WTC11 (cell line): ENCODE results near the gene SGPL1. TPM values are rescaled to one million over a fixed set of nuclear protein-coding genes. Genes with fewer than 3 reads are reported as not detected.

Experiments used
- ATAC-seq: fragments of 200-7000 bp; cut with Tn5 transposase; 2 replicates; pipeline ENCODE4 v1.10.0; 2021; ENCODE audit warnings: mild to moderate bottlenecking, moderate library complexity
- CTCF ChIA-PET: fragments of 300-600 bp; sonication (Branson Sonifier 250); formaldehyde crosslinking; loops from one replicate; lab custom pipeline; 2021; ENCODE audit warnings: antibody characterized with exemption; lab: Charles Lee
- POLR2A ChIA-PET: fragments of 350-600 bp; sonication (Branson Sonifier 250); formaldehyde crosslinking; loops from one replicate; lab custom pipeline; 2021; ENCODE audit warnings: antibody characterized with exemption; lab: Charles Lee
- DNase-seq: peaks from one replicate; pipeline ENCODE4 v3.0.0; 2021; ENCODE audit warnings: low spot score
- H3K27ac Mint-ChIP-seq: 2 replicates; pipeline ENCODE4 v1.8.0; 2021; ENCODE audit warnings: mixed read lengths
- H3K27me3 Mint-ChIP-seq: 2 replicates; pipeline ENCODE4 v1.8.0; 2021; ENCODE audit warnings: low read depth, mild to moderate bottlenecking, moderate library complexity, mixed read lengths
- H3K36me3 Mint-ChIP-seq: 2 replicates; pipeline ENCODE4 v1.8.0; 2021; ENCODE audit warnings: mixed read lengths
- H3K4me1 Mint-ChIP-seq: 2 replicates; pipeline ENCODE4 v1.8.0; 2022; ENCODE audit warnings: mixed read lengths
- H3K4me3 Mint-ChIP-seq: 2 replicates; pipeline ENCODE4 v1.8.0; 2021; ENCODE audit warnings: mild to moderate bottlenecking, moderate library complexity, mixed read lengths
- H3K9me3 Mint-ChIP-seq: 2 replicates; pipeline ENCODE4 v1.8.0; 2021; ENCODE audit warnings: mixed read lengths
- ATF3 ChIP-seq: sonication (generic); formaldehyde crosslinking; conservative IDR thresholded peaks from 2 replicates; pipeline ENCODE4 v1.8.1; 2022; ENCODE audit warnings: mild to moderate bottlenecking, missing genetic modification reagents
- CTCF ChIP-seq: fragments of 200-600 bp; IDR thresholded peaks from 2 replicates; pipeline ENCODE4 v1.8.0; 2022; ENCODE audit warnings: antibody characterized with exemption
- ESRRA ChIP-seq: sonication (generic); formaldehyde crosslinking; IDR thresholded peaks from 2 replicates; pipeline ENCODE4 v1.8.1; 2022; ENCODE audit warnings: mild to moderate bottlenecking, missing genetic modification reagents, borderline replicate concordance
- ETV6 ChIP-seq: sonication (generic); formaldehyde crosslinking; IDR thresholded peaks from 2 replicates; pipeline ENCODE4 v1.8.1; 2022; ENCODE audit warnings: mild to moderate bottlenecking, missing genetic modification reagents
- GTF2I ChIP-seq: fragments of 250-450 bp; sonication (Bioruptor Pico); conservative IDR thresholded peaks from 2 replicates; pipeline ENCODE4 v1.4.0; 2021; ENCODE audit warnings: mild to moderate bottlenecking
- HMGA2 ChIP-seq: fragments of 250-450 bp; sonication (Bioruptor Pico); IDR thresholded peaks from 2 replicates; pipeline ENCODE4 v1.4.0; 2021; ENCODE audit warnings: mild to moderate bottlenecking, moderate library complexity
- NFATC4 ChIP-seq: fragments of 250-450 bp; sonication (Bioruptor Pico); IDR thresholded peaks from 2 replicates; pipeline ENCODE4 v1.9.0; 2021; ENCODE audit warnings: mild to moderate bottlenecking
- NR3C1 ChIP-seq: sonication (generic); formaldehyde crosslinking; conservative IDR thresholded peaks from 2 replicates; pipeline ENCODE4 v1.8.1; 2023; ENCODE audit warnings: low read depth, mild to moderate bottlenecking, missing genetic modification reagents
- PRDM15 ChIP-seq: sonication (generic); formaldehyde crosslinking; IDR thresholded peaks from 2 replicates; pipeline ENCODE4 v1.8.0; 2022; ENCODE audit warnings: missing genetic modification reagents
- RORB ChIP-seq: fragments of 250-450 bp; sonication (Bioruptor Pico); IDR thresholded peaks from 2 replicates; pipeline ENCODE4 v1.9.0; 2021; ENCODE audit warnings: mild to moderate bottlenecking
- TP53 ChIP-seq: sonication (generic); formaldehyde crosslinking; IDR thresholded peaks from 2 replicates; pipeline ENCODE4 v1.8.1; 2023; ENCODE audit warnings: mild to moderate bottlenecking, missing genetic modification reagents
- ZBTB43 ChIP-seq: sonication (generic); formaldehyde crosslinking; IDR thresholded peaks from 2 replicates; pipeline ENCODE4 v1.8.1; 2023; ENCODE audit warnings: mild to moderate bottlenecking, missing genetic modification reagents
- ZMAT4 ChIP-seq: fragments of 250-450 bp; sonication (Bioruptor Pico); IDR thresholded peaks from 2 replicates; pipeline ENCODE4 v1.9.0; 2021; ENCODE audit warnings: mild to moderate bottlenecking
- ZNF219 ChIP-seq: sonication (generic); formaldehyde crosslinking; IDR thresholded peaks from 2 replicates; pipeline ENCODE4 v1.8.0; 2023; ENCODE audit warnings: missing genetic modification reagents, mild to moderate bottlenecking, borderline replicate concordance
- ZNF263 ChIP-seq: sonication (generic); formaldehyde crosslinking; IDR thresholded peaks from 2 replicates; pipeline ENCODE4 v1.8.1; 2022; ENCODE audit warnings: low read depth, mild to moderate bottlenecking, moderate library complexity, missing genetic modification reagents
- ZNF281 ChIP-seq: sonication (generic); formaldehyde crosslinking; IDR thresholded peaks from 2 replicates; pipeline ENCODE4 v1.8.0; 2023; ENCODE audit warnings: mild to moderate bottlenecking, missing genetic modification reagents
- ZNF671 ChIP-seq: fragments of 250-450 bp; sonication (Bioruptor Pico); IDR thresholded peaks from 2 replicates; pipeline ENCODE4 v1.8.0; 2021; ENCODE audit warnings: mild to moderate bottlenecking
- total RNA-seq: library from RNA; stranded (reverse); gene quantifications from 3 replicates; pipeline ENCODE4 v1.2.3, GENCODE V29; 2021
- TF ChIP-seq, protein P1 (sequence below): sonication (generic); formaldehyde crosslinking; conservative IDR thresholded peaks from 2 replicates; pipeline ENCODE4 v1.8.1; 2023; ENCODE audit warnings: mild to moderate bottlenecking, low read depth, missing genetic modification reagents, moderate library complexity

SGPL1 gene
- total RNA-seq, 1 experiment from 2014 or later: 44.6 TPM

GRCh38 chr10:70779088-70779487, 36.7 kb upstream of the SGPL1 start:
- CTCF ChIA-PET: no interaction called here
- Mint-ChIP-seq H3K9me3 (no peaks in the 10 kb centered on the region), H3K27me3 (no peaks in the 10 kb centered on the region), H3K4me1 (peaks cover 3% of the 10 kb centered on the region; the same call in 1 of the 2 replicates), H3K36me3 (no peaks in the 10 kb centered on the region), H3K4me3 (no peak overlapping the region), H3K27ac (no peak overlapping the region)
- no peak for ATAC-seq
- no peak for TF ChIP-seq GTF2I
- TF ChIP-seq NR3C1 (CRISPR knock-in tag): no peak
- no peak for TF ChIP-seq NFATC4 (CRISPR knock-in tag)
- TF ChIP-seq RORB: no peak
- TF ChIP-seq ETV6 (CRISPR knock-in tag): no peak
- TF ChIP-seq, protein P1, sequence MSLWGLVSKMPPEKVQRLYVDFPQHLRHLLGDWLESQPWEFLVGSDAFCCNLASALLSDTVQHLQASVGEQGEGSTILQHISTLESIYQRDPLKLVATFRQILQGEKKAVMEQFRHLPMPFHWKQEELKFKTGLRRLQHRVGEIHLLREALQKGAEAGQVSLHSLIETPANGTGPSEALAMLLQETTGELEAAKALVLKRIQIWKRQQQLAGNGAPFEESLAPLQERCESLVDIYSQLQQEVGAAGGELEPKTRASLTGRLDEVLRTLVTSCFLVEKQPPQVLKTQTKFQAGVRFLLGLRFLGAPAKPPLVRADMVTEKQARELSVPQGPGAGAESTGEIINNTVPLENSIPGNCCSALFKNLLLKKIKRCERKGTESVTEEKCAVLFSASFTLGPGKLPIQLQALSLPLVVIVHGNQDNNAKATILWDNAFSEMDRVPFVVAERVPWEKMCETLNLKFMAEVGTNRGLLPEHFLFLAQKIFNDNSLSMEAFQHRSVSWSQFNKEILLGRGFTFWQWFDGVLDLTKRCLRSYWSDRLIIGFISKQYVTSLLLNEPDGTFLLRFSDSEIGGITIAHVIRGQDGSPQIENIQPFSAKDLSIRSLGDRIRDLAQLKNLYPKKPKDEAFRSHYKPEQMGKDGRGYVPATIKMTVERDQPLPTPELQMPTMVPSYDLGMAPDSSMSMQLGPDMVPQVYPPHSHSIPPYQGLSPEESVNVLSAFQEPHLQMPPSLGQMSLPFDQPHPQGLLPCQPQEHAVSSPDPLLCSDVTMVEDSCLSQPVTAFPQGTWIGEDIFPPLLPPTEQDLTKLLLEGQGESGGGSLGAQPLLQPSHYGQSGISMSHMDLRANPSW: no peak
- no peak for TF ChIP-seq ESRRA (CRISPR knock-in tag)
- TF ChIP-seq ZNF219: no peak
- TF ChIP-seq ZNF281: no peak
- no peak for TF ChIP-seq ZBTB43 (CRISPR knock-in tag)
- TF ChIP-seq TP53 (CRISPR knock-in tag): no peak
- TF ChIP-seq ZMAT4 (CRISPR knock-in tag): no peak
- POLR2A ChIA-PET: interaction anchor here (0.7 kb wide), 1 partner anchor 72 kb away, joined by 4 read pairs; no protein-coding TSS in a partner anchor
- no peak for DNase-seq

DNA sequence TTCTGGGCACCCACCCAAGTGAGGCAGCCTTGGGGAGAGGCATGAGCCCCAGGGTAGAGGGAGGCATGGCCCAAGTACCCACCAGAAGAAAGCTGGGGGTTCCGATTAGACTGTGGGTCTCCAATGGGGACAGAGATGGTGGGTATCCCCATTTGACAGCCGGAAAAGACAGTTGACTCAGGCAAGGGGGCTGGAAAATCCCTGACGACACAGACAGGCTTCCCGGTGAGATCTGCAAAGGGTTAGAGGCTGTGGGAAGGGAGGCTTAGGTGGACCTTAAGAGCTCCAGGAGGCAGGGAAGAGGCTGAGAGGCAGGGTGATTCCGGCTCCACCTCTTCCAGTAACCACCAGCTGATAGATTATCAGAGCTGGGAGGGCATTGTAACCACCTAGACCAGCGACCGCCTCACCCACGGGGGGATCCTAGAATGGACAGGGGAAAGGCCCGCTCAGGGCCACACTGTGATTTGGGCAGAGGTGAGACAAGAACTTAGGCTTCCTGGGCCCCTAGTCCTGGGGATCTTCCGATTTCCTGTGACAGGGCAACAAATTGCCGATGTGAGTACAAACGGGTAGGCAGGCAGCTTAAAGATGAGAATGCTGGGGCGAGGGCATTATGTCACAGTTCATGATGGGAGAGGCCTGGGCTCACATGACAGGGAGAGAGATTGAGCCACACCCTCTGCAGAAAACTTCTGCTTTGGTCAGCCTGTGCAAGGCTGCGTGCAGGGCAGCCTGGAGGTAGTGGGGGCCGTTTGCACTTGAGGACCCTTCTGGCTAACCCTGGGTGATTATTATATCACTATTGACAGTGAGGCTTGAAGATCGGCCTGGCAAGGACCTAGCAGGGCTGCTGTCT, 36.0 kb upstream of the SGPL1 start:
- no peak for ATAC-seq
- no peaks in the 10 kb centered on the region for H3K9me3 Mint-ChIP-seq
- H3K27ac Mint-ChIP-seq: no peak overlapping the region
- TF ChIP-seq PRDM15 (CRISPR knock-in tag): no peak
- no peak for TF ChIP-seq HMGA2 (CRISPR knock-in tag)
- no peak for TF ChIP-seq CTCF
- no peak for TF ChIP-seq GTF2I
- no peak for TF ChIP-seq ZNF281
- no peak for TF ChIP-seq ZNF671 (CRISPR knock-in tag)
- TF ChIP-seq ZNF263 (CRISPR knock-in tag): no peak
- TF ChIP-seq ATF3 (CRISPR knock-in tag): no peak

More for the DNA sequence above, 36.0 kb upstream of the SGPL1 start:
- peaks cover 3% of the 10 kb centered on the region; the same call in 1 of the 2 replicates for H3K4me1 Mint-ChIP-seq
- no peaks in the 10 kb centered on the region for H3K36me3 Mint-ChIP-seq
- no peak overlapping the region for H3K4me3 Mint-ChIP-seq
- ChIA-PET CTCF (no interaction called here), POLR2A (interaction anchor here (0.7 kb wide), 1 partner anchor 72 kb away, joined by 4 read pairs; no protein-coding TSS in a partner anchor)
- no peaks in the 10 kb centered on the region for H3K27me3 Mint-ChIP-seq
- DNase-seq: no peak
